COLO829 (cell line): ENCODE data around the gene QSOX2.

Experiments
- DNase-seq: peaks from one replicate; pipeline ENCODE4 v3.0.0; 2012; ENCODE audit warnings: low spot score

Gene QSOX2

GRCh38 chr9:136203408-136204144 is 42.0 kb downstream of the QSOX2 start:
- no peak for DNase-seq

GRCh38 chr9:136202454-136203407 is 42.9 kb downstream of the QSOX2 start:
- DNase-seq, result no peak

- no peak for DNase-seq
These were observed 43.8 kb downstream of the QSOX2 start for GRCh38 chr9:136201609-136202453.

GRCh38 chr9:136201174-136201573 is 44.4 kb downstream of the QSOX2 start:
- no peak for DNase-seq

GRCh38 chr9:136200424-136200823 is 45.2 kb downstream of the QSOX2 start:
- DNase-seq, result no peak

GRCh38 chr9:136199391-136200288 is 46.0 kb downstream of the QSOX2 start:
- DNase-seq, result no peak

- no peak for DNase-seq
These were observed 47.0 kb downstream of the QSOX2 start for GRCh38 chr9:136198605-136199083.

GRCh38 chr9:136197930-136198604 is 47.5 kb downstream of the QSOX2 start:
- DNase-seq, result no peak

GRCh38 chr9:136197084-136197875 is 48.3 kb downstream of the QSOX2 start:
- DNase-seq, result no peak

GRCh38 chr9:136196404-136197083 is 49.1 kb downstream of the QSOX2 start:
- DNase-seq, result no peak

- no peak for DNase-seq
These were observed 51.1 kb downstream of the QSOX2 start for GRCh38 chr9:136194540-136194939.

- DNase-seq, result no peak
These were observed 51.7 kb downstream of the QSOX2 start for GRCh38 chr9:136193891-136194279.

GRCh38 chr9:136193127-136193890 is 52.3 kb downstream of the QSOX2 start:
- no peak for DNase-seq

- no peak for DNase-seq
These were observed 53.1 kb downstream of the QSOX2 start for GRCh38 chr9:136192289-136193126.

GRCh38 chr9:136191960-136192286 is 53.7 kb downstream of the QSOX2 start:
- DNase-seq, result no peak

GRCh38 chr9:136191099-136191959 is 54.3 kb downstream of the QSOX2 start:
- DNase-seq, result no peak
